DMS153 (cell line): ENCODE data around the gene TIGD6.
A peak's percentile ranks its signal among the peaks of the same experiment; 100 is the strongest.

ENCODE experiments used
- DNase-seq: peaks from one replicate; lab custom pipeline; 2025; lab: John Stamatoyannopoulos, UW

TIGD6 gene

GRCh38 chr5:150016537-150016936 lies 16.1 kb upstream of the TIGD6 start:
- no peak for DNase-seq

- no peak for DNase-seq
Observed at GRCh38 chr5:150015415-150015814, 15.0 kb upstream of the TIGD6 start.

- no peak for DNase-seq
Observed at GRCh38 chr5:150014456-150014855, 14.0 kb upstream of the TIGD6 start.

- no peak for DNase-seq
Observed at GRCh38 chr5:150013931-150014330, 13.5 kb upstream of the TIGD6 start.

- no peak for DNase-seq
Observed at GRCh38 chr5:150009671-150010387, 9.4 kb upstream of the TIGD6 start.

- no peak for DNase-seq
Observed at GRCh38 chr5:150007050-150007449, 6.6 kb upstream of the TIGD6 start.

GRCh38 chr5:150006318-150006717 lies 5.9 kb upstream of the TIGD6 start:
- DNase-seq: no peak

- peak; percentile 5 for DNase-seq
Observed at GRCh38 chr5:150001660-150002486, 1.4 kb upstream of the TIGD6 start.

- DNase-seq: no peak
Observed at GRCh38 chr5:150000990-150001659, 671 bp upstream of the TIGD6 start.

GRCh38 chr5:149999866-150000255 lies 593 bp downstream of the TIGD6 start:
- DNase-seq: no peak

- DNase-seq: no peak
Observed at GRCh38 chr5:149999359-149999758, 1.1 kb downstream of the TIGD6 start.

- DNase-seq: no peak
Observed at GRCh38 chr5:149998281-149998680, 2.2 kb downstream of the TIGD6 start.

GRCh38 chr5:149996205-149996890 lies 4.1 kb downstream of the TIGD6 start:
- no peak for DNase-seq

- DNase-seq: no peak
Observed at GRCh38 chr5:149995385-149996204, 4.9 kb downstream of the TIGD6 start.

- no peak for DNase-seq
Observed at GRCh38 chr5:149993471-149993870, 7.0 kb downstream of the TIGD6 start.

GRCh38 chr5:149990518-149991376 lies 9.7 kb downstream of the TIGD6 start:
- peak; percentile 39 for DNase-seq

- no peak for DNase-seq
Observed at GRCh38 chr5:149988126-149988525, 12.3 kb downstream of the TIGD6 start.

GRCh38 chr5:149982505-149982904 lies 17.9 kb downstream of the TIGD6 start:
- DNase-seq: no peak

- DNase-seq: no peak
Observed at GRCh38 chr5:149981206-149981605, 19.2 kb downstream of the TIGD6 start.

- no peak for DNase-seq
Observed at GRCh38 chr5:149979896-149980295, 20.6 kb downstream of the TIGD6 start.
